Large intestine (tissue), 3 donors: ENCODE data around the gene CCDC184. TPM values are rescaled to one million over a fixed set of nuclear protein-coding genes. Genes with fewer than 3 reads are reported as not detected.

Source experiments
- DNase-seq, 2 donors: peaks; one replicate each; pipeline versions ENCODE4 v3.0.0 to v3.0.0-alpha.2; 2013
- H3K27ac ChIP-seq: one replicate; pipeline ENCODE4 v1.5.1; 2013; ENCODE audit warnings: low read length
- H3K27me3 ChIP-seq: 2 replicates; pipeline ENCODE4 v1.6.1; 2013; ENCODE audit warnings: low read length; ENCODE audit not compliant: control insufficient read depth, insufficient read depth
- H3K36me3 ChIP-seq: 2 replicates; pipeline ENCODE4 v1.6.1; 2013; ENCODE audit warnings: low read length; ENCODE audit not compliant: control insufficient read depth, insufficient read depth
- H3K4me1 ChIP-seq: one replicate; pipeline ENCODE4 v1.6.1; 2013; ENCODE audit warnings: low read length; ENCODE audit not compliant: control insufficient read depth, insufficient read depth
- H3K4me3 ChIP-seq: one replicate; pipeline ENCODE4 v1.5.1; 2013; ENCODE audit warnings: low read length
- H3K9me3 ChIP-seq: one replicate; pipeline ENCODE4 v1.6.1; 2013; ENCODE audit warnings: mild to moderate bottlenecking, low read depth, low read length, moderate library complexity; ENCODE audit not compliant: control insufficient read depth
- WGBS: methylation state at CpG from one replicate; pipeline ENCODE4 v1.1.5; 2013; ENCODE audit warnings: low lambda C conversion rate; ENCODE audit not compliant: insufficient coverage; 5-methylcytosine and 5-hydroxymethylcytosine counted together
- polyA plus RNA-seq: library from polyadenylated mRNA; unstranded; fragments of 120-200 nt; gene quantifications from one replicate; pipeline ENCODE4 v1.2.1, GENCODE V29; 2013

CCDC184 gene
- polyA plus RNA-seq, 1 donor, result 3.3 TPM

GRCh38 chr12:48189331-48190125, 6.1 kb downstream of the CCDC184 start:
- Histone ChIP-seq H3K36me3 (no peaks in the 10 kb centered on the region), H3K27ac (no peak overlapping the region), H3K4me1 (peaks cover 1% of the 10 kb centered on the region), H3K27me3 (peaks cover 28% of the 10 kb centered on the region), H3K9me3 (no peaks in the 10 kb centered on the region), H3K4me3 (no peak overlapping the region)
- peak; percentile 82 to 89 for DNase-seq
- WGBS, result 41% methylated on average over 2 of the region's 6 CpGs

- no peak overlapping the region for H3K27ac ChIP-seq
- no peaks in the 10 kb centered on the region for H3K4me1 ChIP-seq
- no peak overlapping the region for H3K4me3 ChIP-seq
- DNase-seq, result no peak
- peaks cover 12% of the 10 kb centered on the region for H3K27me3 ChIP-seq
- H3K9me3 ChIP-seq, result no peaks in the 10 kb centered on the region
- no peaks in the 10 kb centered on the region for H3K36me3 ChIP-seq
Observed at GRCh38 chr12:48191096-48191495, 7.7 kb downstream of the CCDC184 start.

GRCh38 chr12:48192861-48193260, 9.4 kb downstream of the CCDC184 start:
- Histone ChIP-seq H3K4me3 (no peak overlapping the region), H3K9me3 (no peaks in the 10 kb centered on the region), H3K36me3 (no peaks in the 10 kb centered on the region), H3K27ac (no peak overlapping the region), H3K4me1 (peaks cover 4% of the 10 kb centered on the region), H3K27me3 (peaks cover 4% of the 10 kb centered on the region)
- no CpG with 5 or more reads among the region's 1 CpG for WGBS
- no peak for DNase-seq

- DNase-seq, result no peak
- Histone ChIP-seq H3K27me3 (peaks cover 2% of the 10 kb centered on the region), H3K36me3 (no peaks in the 10 kb centered on the region), H3K4me3 (no peak overlapping the region), H3K9me3 (no peaks in the 10 kb centered on the region), H3K4me1 (peaks cover 4% of the 10 kb centered on the region), H3K27ac (no peak overlapping the region)
- WGBS, result no CpG with 5 or more reads among the region's 2 CpGs
Observed at GRCh38 chr12:48193623-48194022, 10.2 kb downstream of the CCDC184 start.

GRCh38 chr12:48194799-48195201, 11.4 kb downstream of the CCDC184 start:
- 50% methylated on average over 1 of the region's 1 CpG for WGBS
- no peaks in the 10 kb centered on the region for H3K9me3 ChIP-seq
- H3K27me3 ChIP-seq, result peaks cover 2% of the 10 kb centered on the region
- DNase-seq, result no peak
- H3K4me1 ChIP-seq, result peaks cover 13% of the 10 kb centered on the region
- no peak overlapping the region for H3K27ac ChIP-seq
- no peak overlapping the region for H3K4me3 ChIP-seq
- H3K36me3 ChIP-seq, result no peaks in the 10 kb centered on the region

GRCh38 chr12:48197549-48197970, 14.1 kb downstream of the CCDC184 start:
- DNase-seq, result peak in 1 of 2 donors; percentile 44
- WGBS, result 0% methylated on average over 2 of the region's 10 CpGs

GRCh38 chr12:48197971-48198671, 14.7 kb downstream of the CCDC184 start:
- H3K36me3 ChIP-seq, result no peaks in the 10 kb centered on the region
- peak overlapping the region; percentile 94 for H3K27ac ChIP-seq
- H3K4me1 ChIP-seq, result peaks cover 19% of the 10 kb centered on the region
- no peaks in the 10 kb centered on the region for H3K9me3 ChIP-seq
- WGBS, result no CpG with 5 or more reads among the region's 39 CpGs
- H3K4me3 ChIP-seq, result peak overlapping the region; percentile 74
- peaks cover 2% of the 10 kb centered on the region for H3K27me3 ChIP-seq
- DNase-seq, result peak; percentile 96 to 98

More at GRCh38 chr12:48197549-48197970, 14.1 kb downstream of the CCDC184 start:
- Histone ChIP-seq H3K4me1 (peaks cover 19% of the 10 kb centered on the region), H3K36me3 (no peaks in the 10 kb centered on the region), H3K9me3 (no peaks in the 10 kb centered on the region), H3K27ac (peak overlapping the region; percentile 94), H3K27me3 (peaks cover 2% of the 10 kb centered on the region), H3K4me3 (peak overlapping the region; percentile 74)

GRCh38 chr12:48198672-48198971, 15.2 kb downstream of the CCDC184 start:
- H3K27ac ChIP-seq, result peak overlapping the region; percentile 94
- no peak for DNase-seq
- H3K9me3 ChIP-seq, result no peaks in the 10 kb centered on the region
- peaks cover 2% of the 10 kb centered on the region for H3K27me3 ChIP-seq
- H3K4me3 ChIP-seq, result peak overlapping the region; percentile 74
- WGBS, result 20% methylated on average over 1 of the region's 26 CpGs
- H3K36me3 ChIP-seq, result no peaks in the 10 kb centered on the region
- peaks cover 19% of the 10 kb centered on the region for H3K4me1 ChIP-seq

- Histone ChIP-seq H3K4me1 (peaks cover 19% of the 10 kb centered on the region), H3K36me3 (no peaks in the 10 kb centered on the region), H3K27me3 (peaks cover 2% of the 10 kb centered on the region), H3K27ac (peak overlapping the region; percentile 94), H3K4me3 (peak overlapping the region; percentile 74), H3K9me3 (no peaks in the 10 kb centered on the region)
- no peak for DNase-seq
- WGBS, result 44% methylated on average over 4 of the region's 10 CpGs
Observed at GRCh38 chr12:48198985-48199384, 15.5 kb downstream of the CCDC184 start.

GRCh38 chr12:48199774-48200221, 16.4 kb downstream of the CCDC184 start:
- Histone ChIP-seq H3K4me1 (peaks cover 19% of the 10 kb centered on the region), H3K9me3 (no peaks in the 10 kb centered on the region), H3K36me3 (no peaks in the 10 kb centered on the region), H3K27ac (peak overlapping the region; percentile 94), H3K4me3 (no peak overlapping the region), H3K27me3 (no peaks in the 10 kb centered on the region)
- 17% methylated on average over 1 of the region's 3 CpGs for WGBS
- DNase-seq, result peak; percentile 36 to 82
